ENCODE results near the gene SH2D6.

Gene SH2D6

DNA sequence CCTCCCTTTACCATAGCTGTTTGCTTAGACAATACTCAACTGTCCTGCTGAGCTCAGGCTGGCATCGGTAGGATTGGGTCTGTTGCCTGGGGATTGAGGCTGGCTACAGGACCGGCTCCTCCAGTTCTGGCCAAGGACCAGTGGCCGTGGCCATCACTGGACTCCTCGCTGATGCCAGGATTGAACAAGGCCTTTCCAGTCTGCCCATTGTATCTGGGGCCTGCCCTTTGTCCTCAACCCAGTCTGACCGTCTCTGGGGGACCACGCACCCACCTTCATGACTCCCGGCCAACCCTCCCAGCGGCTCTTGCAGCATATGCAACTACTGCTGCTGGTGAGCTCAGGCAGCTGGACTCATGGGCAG is 28.7 kb downstream of the SH2D6 start:
- no peaks in the 10 kb centered on the region for H3K27me3 Mint-ChIP-seq
- no peak overlapping the region for H3K27ac Mint-ChIP-seq
- no peaks in the 10 kb centered on the region for H3K4me1 Mint-ChIP-seq
- H3K36me3 Mint-ChIP-seq, result no peaks in the 10 kb centered on the region
- no peak for ATAC-seq (ENCODE audit: low read depth)
- H3K4me3 Mint-ChIP-seq, result no peak overlapping the region
- DNase-seq (ENCODE audit: low spot score in 2 of 2), result no peak
- H3K9me3 Mint-ChIP-seq, result no peaks in the 10 kb centered on the region

DNA sequence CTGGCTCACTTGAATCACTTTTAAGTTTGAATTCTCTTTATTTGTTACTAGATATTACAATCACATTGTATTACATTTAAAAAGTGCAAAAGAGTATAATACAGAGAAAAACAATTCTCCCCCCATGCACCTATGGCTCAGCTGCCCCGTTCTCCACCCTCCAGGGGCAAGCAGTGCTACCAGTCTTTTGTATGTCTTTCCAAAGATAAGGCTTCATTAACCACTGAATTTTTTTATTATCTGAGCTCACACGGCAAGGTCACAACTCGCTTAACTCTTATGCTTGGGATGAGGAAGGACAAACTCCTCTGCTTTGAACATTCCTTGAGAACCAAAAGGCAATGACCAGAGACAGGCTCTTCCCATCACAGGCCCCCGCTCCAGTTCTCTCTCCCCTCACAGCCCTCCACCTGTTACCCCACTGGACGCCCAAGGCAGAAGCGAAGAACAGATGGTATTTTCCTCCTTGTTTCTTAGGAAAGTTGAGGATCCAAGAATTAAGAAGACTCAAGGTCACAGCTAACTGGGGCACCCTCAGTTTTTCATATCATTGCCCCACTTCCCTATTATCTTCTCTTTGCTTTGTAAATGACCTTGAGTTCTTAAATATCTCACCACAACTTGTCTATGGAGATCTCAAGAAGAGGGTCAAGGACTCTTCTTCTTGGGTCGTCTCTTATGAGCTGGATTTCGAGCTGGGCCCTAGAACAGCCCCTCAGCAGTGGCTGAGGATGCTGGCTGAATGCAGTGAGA is 30.1 kb downstream of the SH2D6 start:
- Mint-ChIP-seq H3K4me3 (no peak overlapping the region), H3K4me1 (no peaks in the 10 kb centered on the region), H3K36me3 (no peaks in the 10 kb centered on the region), H3K27ac (no peak overlapping the region), H3K27me3 (no peaks in the 10 kb centered on the region), H3K9me3 (no peaks in the 10 kb centered on the region)
- ATAC-seq (ENCODE audit: low read depth), result no peak
- no peak for DNase-seq (ENCODE audit: low spot score in 2 of 2)

DNA sequence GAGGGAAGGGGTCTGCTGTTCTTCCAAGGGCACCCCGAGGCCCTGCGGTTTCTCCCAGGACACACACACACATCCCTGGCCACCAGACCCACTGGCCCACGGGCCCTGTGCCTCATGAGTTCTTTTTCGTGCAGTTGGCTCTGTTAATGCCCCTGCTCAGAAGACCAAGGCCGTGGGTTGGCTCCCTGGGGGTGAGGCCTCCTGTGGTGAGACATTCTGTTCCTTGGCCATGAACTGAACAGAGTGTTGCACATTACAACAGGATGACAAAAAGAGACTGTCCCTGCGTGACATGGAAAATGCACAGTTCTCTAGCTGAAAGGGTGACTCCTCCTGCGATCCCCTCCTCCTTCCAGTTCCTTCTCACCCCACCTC is 30.7 kb downstream of the SH2D6 start:
- ATAC-seq (ENCODE audit: low read depth), result no peak
- H3K27me3 Mint-ChIP-seq, result no peaks in the 10 kb centered on the region
- H3K27ac Mint-ChIP-seq, result no peak overlapping the region
- H3K4me1 Mint-ChIP-seq, result no peaks in the 10 kb centered on the region
- H3K4me3 Mint-ChIP-seq, result no peak overlapping the region
- H3K36me3 Mint-ChIP-seq, result no peaks in the 10 kb centered on the region
- no peak for DNase-seq (ENCODE audit: low spot score in 2 of 2)
- no peaks in the 10 kb centered on the region for H3K9me3 Mint-ChIP-seq

DNA sequence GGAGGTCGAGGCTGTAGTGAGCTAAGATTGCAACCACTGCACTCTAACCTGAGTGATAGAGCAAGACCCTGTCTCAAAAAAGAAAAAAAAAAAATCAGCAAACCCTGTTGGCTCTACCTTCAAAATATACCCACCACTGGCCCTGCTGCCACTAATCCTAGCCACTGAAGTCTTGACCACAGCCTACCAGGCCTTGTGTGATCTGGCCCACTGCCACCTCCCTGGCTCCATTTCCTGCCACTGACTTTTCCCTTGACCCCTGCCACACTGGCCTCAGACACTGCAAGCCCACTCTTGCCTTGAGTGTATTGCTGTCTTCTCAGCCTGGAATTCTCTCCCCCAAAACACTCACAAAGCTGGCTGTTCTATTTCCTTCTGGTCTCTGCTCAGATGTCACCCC is 33.7 kb downstream of the SH2D6 start:
- Mint-ChIP-seq H3K27ac (no peak overlapping the region), H3K36me3 (no peaks in the 10 kb centered on the region), H3K4me3 (no peak overlapping the region), H3K9me3 (no peaks in the 10 kb centered on the region), H3K4me1 (no peaks in the 10 kb centered on the region), H3K27me3 (peaks cover 2% of the 10 kb centered on the region)
- DNase-seq (ENCODE audit: low spot score in 2 of 2) (no peak), ATAC-seq (ENCODE audit: low read depth) (no peak)

DNA sequence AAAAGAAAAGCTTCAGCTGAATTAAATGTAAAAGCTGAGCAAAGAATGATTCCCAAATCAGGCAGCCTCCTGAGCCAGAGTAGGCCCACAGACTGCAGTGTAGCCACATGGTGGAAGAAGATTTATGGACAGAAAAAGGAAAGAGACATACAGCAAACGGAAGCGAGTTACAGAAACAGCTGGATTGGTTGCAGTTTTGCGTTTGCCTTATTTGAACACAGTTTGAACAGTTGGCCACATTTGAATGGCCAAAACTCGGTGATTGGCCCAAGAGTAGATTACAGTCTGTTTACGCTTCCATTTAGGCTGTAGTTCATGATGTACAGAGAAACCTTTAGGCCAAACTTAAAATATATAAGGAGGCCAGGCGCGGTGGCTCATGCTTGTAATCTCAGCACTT is 35.1 kb downstream of the SH2D6 start:
- ATAC-seq (ENCODE audit: low read depth), result no peak
- Mint-ChIP-seq H3K4me3 (no peak overlapping the region), H3K27ac (no peak overlapping the region), H3K36me3 (no peaks in the 10 kb centered on the region), H3K27me3 (peaks cover 5% of the 10 kb centered on the region), H3K9me3 (no peaks in the 10 kb centered on the region), H3K4me1 (no peaks in the 10 kb centered on the region)
- no peak for DNase-seq (ENCODE audit: low spot score in 2 of 2)

DNA sequence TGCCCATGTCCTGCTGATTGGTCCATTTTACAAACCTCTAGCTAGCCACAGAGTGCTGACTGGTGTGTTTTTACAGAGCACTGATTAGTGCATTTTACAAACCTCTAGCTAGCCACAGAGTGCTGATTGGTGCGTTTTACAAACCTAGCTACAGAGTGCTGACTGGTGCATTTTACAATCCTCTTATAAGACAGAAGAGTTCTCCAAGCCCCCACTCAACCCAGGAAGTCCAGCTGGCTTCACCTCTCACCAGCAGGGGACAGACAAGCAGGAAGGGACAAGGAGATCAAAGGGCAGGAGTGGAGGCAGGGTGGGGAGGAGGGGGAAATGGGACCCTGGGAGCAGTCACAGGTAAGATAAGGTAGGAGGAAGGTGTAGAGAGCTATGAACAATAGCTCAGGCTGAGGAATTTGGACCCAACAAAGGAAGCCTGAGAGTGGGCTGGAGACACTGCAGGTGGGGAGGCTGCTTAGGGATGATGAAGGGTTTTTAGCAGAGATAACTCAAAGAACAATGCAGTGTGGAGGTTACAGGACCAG is 37.1 kb downstream of the SH2D6 start:
- DNase-seq (ENCODE audit: low spot score in 2 of 2) (no peak), ATAC-seq (ENCODE audit: low read depth) (no peak)
- no peak overlapping the region for H3K27ac Mint-ChIP-seq
- H3K36me3 Mint-ChIP-seq, result no peaks in the 10 kb centered on the region
- H3K9me3 Mint-ChIP-seq, result no peaks in the 10 kb centered on the region
- H3K4me1 Mint-ChIP-seq, result no peaks in the 10 kb centered on the region
- peaks cover 5% of the 10 kb centered on the region for H3K27me3 Mint-ChIP-seq
- H3K4me3 Mint-ChIP-seq, result no peak overlapping the region

DNA sequence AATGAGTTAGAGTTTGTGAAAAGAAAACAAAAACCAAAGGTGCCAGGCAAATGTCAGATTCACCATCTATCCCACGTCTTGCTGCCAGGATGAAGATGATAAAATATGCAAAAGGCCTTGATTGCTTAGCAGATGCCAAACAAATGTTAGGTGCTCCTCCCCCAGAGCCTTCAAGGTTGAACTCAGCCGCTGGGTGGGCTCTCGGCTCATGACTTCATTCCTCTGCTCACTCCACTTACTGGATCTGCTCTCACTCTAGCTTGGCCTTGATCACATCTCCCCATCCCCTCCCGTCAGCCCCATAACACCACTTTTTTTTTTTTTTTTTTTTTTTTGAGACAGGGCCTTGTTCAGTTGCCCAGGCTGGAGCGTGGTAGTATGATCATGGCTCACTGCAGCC is 38.5 kb downstream of the SH2D6 start:
- H3K4me1 Mint-ChIP-seq, result no peaks in the 10 kb centered on the region
- peaks cover 5% of the 10 kb centered on the region for H3K27me3 Mint-ChIP-seq
- H3K27ac Mint-ChIP-seq, result no peak overlapping the region
- H3K9me3 Mint-ChIP-seq, result no peaks in the 10 kb centered on the region
- ATAC-seq (ENCODE audit: low read depth) (no peak), DNase-seq (ENCODE audit: low spot score in 2 of 2) (no peak)
- H3K36me3 Mint-ChIP-seq, result no peaks in the 10 kb centered on the region
- H3K4me3 Mint-ChIP-seq, result no peak overlapping the region

DNA sequence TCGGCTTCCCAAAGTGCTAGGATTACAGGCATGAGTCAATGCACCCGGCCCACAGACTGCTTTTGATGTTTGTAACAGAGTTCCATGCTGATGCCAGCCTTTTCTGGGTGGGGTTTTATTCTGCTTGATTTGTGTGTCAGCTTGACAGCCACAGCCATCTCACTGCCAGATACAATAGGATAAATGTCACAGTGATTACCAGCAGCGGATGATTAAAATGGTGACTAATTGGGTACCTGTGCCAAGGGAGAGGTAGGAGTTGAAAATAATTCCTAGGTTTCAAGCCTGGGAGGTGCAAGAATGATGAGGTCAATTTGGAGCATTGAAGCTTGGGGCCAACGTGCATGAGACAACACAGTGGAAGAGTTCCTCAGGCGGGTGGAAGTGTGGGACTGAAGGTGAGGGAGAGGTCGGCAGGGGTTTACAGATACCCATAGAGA is 39.4 kb downstream of the SH2D6 start:
- Mint-ChIP-seq H3K4me3 (no peak overlapping the region), H3K27ac (no peak overlapping the region), H3K27me3 (peaks cover 5% of the 10 kb centered on the region), H3K4me1 (no peaks in the 10 kb centered on the region), H3K36me3 (no peaks in the 10 kb centered on the region), H3K9me3 (no peaks in the 10 kb centered on the region)
- ATAC-seq (ENCODE audit: low read depth), result no peak
- no peak for DNase-seq (ENCODE audit: low spot score in 2 of 2)

DNA sequence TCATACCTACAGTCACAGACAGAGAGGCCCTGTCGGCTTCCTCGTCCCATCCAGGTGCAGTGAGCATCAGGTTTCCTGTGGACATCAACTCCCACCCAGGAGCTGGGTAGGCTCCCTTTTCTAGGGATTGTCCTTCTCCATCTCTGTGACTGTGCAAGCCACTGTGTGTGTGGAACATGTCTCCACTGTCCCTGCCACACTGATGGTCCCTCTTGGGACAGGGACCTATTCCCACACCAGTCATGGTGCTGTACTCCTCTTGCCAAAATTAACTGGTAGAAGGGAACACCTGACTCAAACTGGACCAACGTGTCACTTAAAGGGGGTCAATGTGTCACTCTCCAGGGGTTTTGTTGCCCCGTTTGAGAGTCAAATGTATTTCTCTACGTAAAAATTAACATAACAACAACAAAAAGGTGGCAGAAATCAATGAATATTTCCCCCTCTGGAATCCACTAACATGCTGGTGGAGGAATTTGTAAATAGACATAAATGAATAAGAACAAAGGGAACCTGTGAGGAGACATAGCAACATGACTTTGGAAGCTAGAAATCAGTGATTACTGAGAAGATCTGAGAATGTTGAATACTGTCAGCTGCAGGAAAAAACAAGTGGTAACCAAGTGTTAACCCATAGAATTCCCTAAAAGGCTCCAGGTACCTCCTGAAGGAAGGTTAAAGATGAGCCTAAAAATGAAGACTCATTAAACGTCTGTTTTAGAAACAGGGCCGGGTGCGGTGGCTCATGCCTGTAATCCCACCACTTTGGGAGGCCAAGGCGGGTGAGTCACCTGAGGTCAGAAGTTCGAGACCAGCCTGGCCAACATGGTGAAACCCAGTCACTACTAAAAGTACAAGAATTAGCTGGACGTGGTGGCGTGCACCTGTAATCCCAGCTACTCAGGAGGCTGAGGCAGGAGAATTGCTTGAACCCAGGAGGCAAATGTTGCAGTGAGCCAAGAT is 40.4 kb downstream of the SH2D6 start:
- no peak overlapping the region for H3K4me3 Mint-ChIP-seq
- H3K4me1 Mint-ChIP-seq, result no peaks in the 10 kb centered on the region
- no peaks in the 10 kb centered on the region for H3K36me3 Mint-ChIP-seq
- ATAC-seq (ENCODE audit: low read depth) (no peak), DNase-seq (ENCODE audit: low spot score in 2 of 2) (no peak)
- H3K9me3 Mint-ChIP-seq, result no peaks in the 10 kb centered on the region
- peaks cover 5% of the 10 kb centered on the region for H3K27me3 Mint-ChIP-seq
- no peak overlapping the region for H3K27ac Mint-ChIP-seq

DNA sequence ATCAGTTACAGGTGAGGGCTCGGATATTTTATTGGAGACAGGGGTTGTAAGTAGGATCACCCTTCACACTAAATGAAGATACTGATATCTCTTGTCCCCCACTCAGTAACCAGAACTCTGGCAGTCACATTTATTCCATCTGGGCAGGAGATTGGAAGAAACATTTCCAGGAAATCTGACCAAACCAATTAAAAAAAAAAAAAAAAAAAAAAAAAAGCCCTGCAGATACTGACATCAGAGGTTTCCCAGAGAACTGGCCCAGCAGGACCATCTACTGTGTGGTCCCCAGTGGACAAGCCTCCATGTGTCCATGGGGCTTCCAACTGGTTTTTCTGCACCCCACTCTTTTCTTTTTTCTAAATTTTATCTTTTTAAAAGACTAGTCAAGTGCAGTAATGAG is 41.3 kb downstream of the SH2D6 start:
- DNase-seq (ENCODE audit: low spot score in 2 of 2), result no peak
- Mint-ChIP-seq H3K36me3 (no peaks in the 10 kb centered on the region), H3K4me3 (no peak overlapping the region), H3K27me3 (peaks cover 5% of the 10 kb centered on the region), H3K4me1 (no peaks in the 10 kb centered on the region), H3K27ac (no peak overlapping the region), H3K9me3 (no peaks in the 10 kb centered on the region)
- no peak for ATAC-seq (ENCODE audit: low read depth)

DNA sequence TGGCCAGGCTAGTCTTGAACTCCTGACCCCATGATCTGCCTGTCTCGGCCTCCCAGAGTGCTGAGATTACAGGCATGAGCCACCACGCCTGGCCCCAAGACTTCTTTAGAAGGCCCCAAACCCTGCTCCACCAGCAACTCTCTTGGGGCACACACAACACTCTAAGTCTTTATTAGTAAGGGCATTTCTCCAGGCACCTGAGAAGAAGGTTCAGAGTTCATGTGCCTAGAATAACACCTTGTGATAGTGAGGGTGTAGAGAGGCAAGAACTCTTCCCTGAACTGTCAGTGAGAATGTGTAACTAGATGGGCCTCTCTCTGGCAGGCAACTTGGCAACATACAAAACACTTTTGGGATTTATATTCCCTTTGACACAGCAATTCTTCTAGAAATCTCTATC is 43.8 kb downstream of the SH2D6 start:
- no peak for DNase-seq (ENCODE audit: low spot score in 2 of 2)
- H3K27ac Mint-ChIP-seq, result no peak overlapping the region

DNA sequence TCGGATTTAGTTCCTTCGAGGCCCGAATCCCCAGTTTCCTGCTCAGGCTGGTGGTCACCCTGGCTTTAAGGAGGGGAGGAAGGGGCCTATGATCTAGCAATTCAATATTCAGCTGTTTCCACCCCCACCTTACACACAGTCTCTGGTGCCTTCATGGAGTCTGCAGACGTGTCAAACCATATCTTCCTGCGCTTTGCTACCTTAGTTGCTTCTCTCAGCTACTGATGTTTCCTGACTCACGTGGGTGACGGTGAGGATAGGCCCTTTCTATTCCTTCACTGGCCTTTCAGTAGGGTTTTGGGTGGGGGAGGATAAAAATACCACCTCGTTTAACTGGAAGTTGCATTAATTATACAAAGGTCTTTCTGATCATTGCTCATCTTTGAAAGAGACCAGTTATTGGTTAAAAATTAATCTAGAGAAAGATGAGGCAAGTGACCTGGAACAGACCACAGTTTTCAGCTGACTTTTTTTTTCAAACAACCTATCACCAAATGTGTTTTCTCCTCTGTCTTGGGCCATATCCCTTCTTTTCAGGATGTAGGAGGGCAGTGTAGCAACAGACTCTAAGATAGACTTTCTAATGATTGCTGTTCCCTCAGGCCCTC is 49.7 kb downstream of the SH2D6 start:
- ATAC-seq (ENCODE audit: low read depth), result no peak
- Mint-ChIP-seq H3K9me3 (no peaks in the 10 kb centered on the region), H3K36me3 (no peaks in the 10 kb centered on the region)

More for the DNA sequence above, 43.8 kb downstream of the SH2D6 start:
- Mint-ChIP-seq H3K9me3 (no peaks in the 10 kb centered on the region), H3K36me3 (no peaks in the 10 kb centered on the region), H3K4me3 (no peak overlapping the region), H3K4me1 (no peaks in the 10 kb centered on the region), H3K27me3 (peaks cover 4% of the 10 kb centered on the region)
- no peak for ATAC-seq (ENCODE audit: low read depth)

DNA sequence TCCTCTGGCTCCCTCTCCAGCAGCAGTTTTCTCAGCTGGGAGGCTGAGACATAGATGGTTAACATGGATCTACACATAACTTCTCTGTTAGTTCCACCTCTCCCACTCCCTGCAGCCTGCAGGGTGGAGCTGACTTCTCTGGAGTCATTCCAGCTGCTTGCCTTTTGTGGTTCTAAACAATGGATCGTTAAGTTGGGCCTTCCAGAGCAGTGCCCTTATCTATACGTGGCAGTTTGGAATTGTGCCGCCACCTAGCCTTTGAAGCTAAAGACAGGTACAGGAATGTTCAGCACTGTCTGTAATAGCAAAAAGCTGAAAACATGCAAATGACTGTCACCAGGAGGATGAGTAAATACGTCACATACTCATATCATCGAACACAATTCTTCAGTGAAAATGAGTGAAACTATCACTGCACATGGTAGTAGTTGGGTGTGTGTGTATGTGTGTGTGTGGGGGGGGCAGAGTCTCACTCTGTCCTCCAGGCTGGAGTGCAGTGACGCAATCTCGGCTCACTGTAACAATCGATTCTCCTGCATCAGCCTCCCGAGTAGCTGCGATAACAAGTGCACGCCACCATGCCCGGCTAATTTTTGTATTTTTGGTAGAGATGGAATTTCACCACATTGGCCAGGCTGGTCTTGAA is 50.3 kb downstream of the SH2D6 start:
- no peak overlapping the region for H3K27ac Mint-ChIP-seq
- DNase-seq (ENCODE audit: low spot score in 2 of 2), result no peak

More for the DNA sequence above, 49.7 kb downstream of the SH2D6 start:
- Mint-ChIP-seq H3K4me1 (no peaks in the 10 kb centered on the region), H3K27me3 (no peaks in the 10 kb centered on the region), H3K27ac (no peak overlapping the region), H3K4me3 (no peak overlapping the region)
- DNase-seq (ENCODE audit: low spot score in 2 of 2), result no peak

More for the DNA sequence above, 50.3 kb downstream of the SH2D6 start:
- Mint-ChIP-seq H3K4me3 (no peak overlapping the region), H3K36me3 (no peaks in the 10 kb centered on the region), H3K27me3 (no peaks in the 10 kb centered on the region), H3K9me3 (no peaks in the 10 kb centered on the region), H3K4me1 (no peaks in the 10 kb centered on the region)
- no peak for ATAC-seq (ENCODE audit: low read depth)

Measured in memory B cell (primary cell).